Upper lobe of right lung (tissue), 1 donor: ENCODE measurements around the gene ASB7. TPM values are rescaled to one million over a fixed set of nuclear protein-coding genes. Genes with fewer than 3 reads are reported as not detected.

Experiments
- ATAC-seq: fragments of 200-7000 bp; cut with Tn5 transposase; one replicate; pipeline ENCODE4 v1.9.1; 2020; ENCODE audit warnings: mild to moderate bottlenecking, moderate library complexity
- DNase-seq: peaks from one replicate; pipeline ENCODE4 v3.0.0-alpha.2; 2020
- H3K27ac ChIP-seq: fragments of 200-600 bp; one replicate; pipeline ENCODE4 v1.8.0; 2022
- H3K27me3 ChIP-seq: fragments of 200-600 bp; one replicate; pipeline ENCODE4 v1.8.0; 2022; ENCODE audit warnings: mild to moderate bottlenecking
- H3K36me3 ChIP-seq: fragments of 200-600 bp; one replicate; pipeline ENCODE4 v1.8.0; 2022
- H3K4me1 ChIP-seq: fragments of 200-600 bp; one replicate; pipeline ENCODE4 v1.8.0; 2022
- H3K4me3 ChIP-seq: fragments of 200-600 bp; one replicate; pipeline ENCODE4 v1.8.0; 2022; ENCODE audit warnings: mild to moderate bottlenecking
- H3K9me3 ChIP-seq: fragments of 200-600 bp; one replicate; pipeline ENCODE4 v1.8.0; 2022
- CTCF ChIP-seq: fragments of 200-600 bp; IDR thresholded peaks from one replicate; pipeline ENCODE4 v1.8.0; 2022; ENCODE audit warnings: antibody characterized with exemption
- intact Hi-C: fragments of 100-400 bp; cut with DNase I; formaldehyde crosslinking; loops from one replicate; pipeline ENCODE4 v1.11.0; 2022
- total RNA-seq: library from RNA; stranded (reverse); fragmentation: NEBNext Ultra II Directional; extraction: Animal tissue kit (Norgen Biotek cat#: 25700); gene quantifications from one replicate; pipeline ENCODE4 v1.2.1, GENCODE V29; 2021
- donor health status: DM: no; HTN: yes; CAD: no; lungs with severe emphysema.

ASB7 gene
- total RNA-seq, 1 donor from 2014 or later: 13.1 TPM

GRCh38 chr15:100614336-100614735 is 11.9 kb downstream of the ASB7 start:
- intact Hi-C loops: no loop called here
- Histone ChIP-seq H3K27me3 (no peaks in the 10 kb centered on the region), H3K27ac (no peak overlapping the region), H3K9me3 (no peaks in the 10 kb centered on the region), H3K36me3 (peaks cover 64% of the 10 kb centered on the region), H3K4me3 (no peak overlapping the region), H3K4me1 (no peaks in the 10 kb centered on the region)
- no peak for DNase-seq
- no peak for ATAC-seq
- TF ChIP-seq CTCF: no peak

- intact Hi-C loops: no loop called here
- DNase-seq (no peak), ATAC-seq (no peak)
- Histone ChIP-seq H3K27me3 (no peaks in the 10 kb centered on the region), H3K27ac (no peak overlapping the region), H3K9me3 (no peaks in the 10 kb centered on the region), H3K4me1 (no peaks in the 10 kb centered on the region), H3K36me3 (peaks cover 59% of the 10 kb centered on the region), H3K4me3 (no peak overlapping the region)
- TF ChIP-seq CTCF: no peak
Measured at GRCh38 chr15:100614918-100615317, 12.5 kb downstream of the ASB7 start.

GRCh38 chr15:100615801-100616200 is 13.4 kb downstream of the ASB7 start:
- H3K4me1 ChIP-seq: no peaks in the 10 kb centered on the region
- ATAC-seq: no peak
- H3K27me3 ChIP-seq: no peaks in the 10 kb centered on the region
- H3K4me3 ChIP-seq: no peak overlapping the region
- H3K27ac ChIP-seq: no peak overlapping the region
- H3K36me3 ChIP-seq: peaks cover 52% of the 10 kb centered on the region
- intact Hi-C loops: no loop called here
- no peak for TF ChIP-seq CTCF
- no peaks in the 10 kb centered on the region for H3K9me3 ChIP-seq
- no peak for DNase-seq

GRCh38 chr15:100616700-100617099 is 14.3 kb downstream of the ASB7 start:
- no peaks in the 10 kb centered on the region for H3K4me1 ChIP-seq
- DNase-seq (no peak), ATAC-seq (no peak)
- intact Hi-C loops: no loop called here
- no peak overlapping the region for H3K27ac ChIP-seq
- no peaks in the 10 kb centered on the region for H3K9me3 ChIP-seq
- peaks cover 51% of the 10 kb centered on the region for H3K36me3 ChIP-seq
- H3K27me3 ChIP-seq: no peaks in the 10 kb centered on the region
- no peak for TF ChIP-seq CTCF
- no peak overlapping the region for H3K4me3 ChIP-seq

GRCh38 chr15:100623301-100623700 is 20.9 kb downstream of the ASB7 start:
- no peaks in the 10 kb centered on the region for H3K27me3 ChIP-seq
- intact Hi-C loops: no loop called here
- H3K4me3 ChIP-seq: no peak overlapping the region
- no peaks in the 10 kb centered on the region for H3K4me1 ChIP-seq
- no peak for TF ChIP-seq CTCF
- no peaks in the 10 kb centered on the region for H3K9me3 ChIP-seq
- H3K27ac ChIP-seq: no peak overlapping the region
- ATAC-seq: no peak
- no peak for DNase-seq
- peaks cover 7% of the 10 kb centered on the region for H3K36me3 ChIP-seq

- ATAC-seq (peak; percentile 96), DNase-seq (no peak)
- no peak overlapping the region for H3K27ac ChIP-seq
- intact Hi-C loops: loop anchor here (5.0 kb wide), 1 partner anchor 379 kb away; no protein-coding TSS in a partner anchor
- no peaks in the 10 kb centered on the region for H3K4me1 ChIP-seq
- peak; percentile 91 for TF ChIP-seq CTCF
- H3K27me3 ChIP-seq: no peaks in the 10 kb centered on the region
- peaks cover 30% of the 10 kb centered on the region for H3K36me3 ChIP-seq
- H3K9me3 ChIP-seq: no peaks in the 10 kb centered on the region
- no peak overlapping the region for H3K4me3 ChIP-seq
Measured at GRCh38 chr15:100627789-100628395, 25.5 kb downstream of the ASB7 start.
